A549 (cell line): ENCODE measurements around the gene FGF19.

Source experiments
- HMGXB4 ChIP-seq: fragments of 250-450 bp; sonication (Bioruptor Pico); IDR thresholded peaks from 2 replicates; pipeline ENCODE4 v1.5.0; 2021; ENCODE audit warnings: mild to moderate bottlenecking, moderate library complexity, borderline replicate concordance
- NFE2L2 ChIP-seq: fragments of 150-350 bp; conservative IDR thresholded peaks from 2 replicates; pipeline ENCODE4 v1.6.1; 2014; ENCODE audit warnings: low read length
- POLR2A ChIP-seq: IDR thresholded peaks from 2 replicates; pipeline ENCODE4 v1.6.1; 2012; ENCODE audit warnings: mild to moderate bottlenecking, low read length
- TF ChIP-seq, protein P1 (sequence below): fragments of >200 bp; sonication (Bioruptor Twin); formaldehyde crosslinking; IDR thresholded peaks from 3 replicates; pipeline ENCODE4 v1.5.1; 2016

GRCh38 chr11:69653406-69653960, 50.3 kb downstream of the FGF19 start:
- TF ChIP-seq, protein P1, sequence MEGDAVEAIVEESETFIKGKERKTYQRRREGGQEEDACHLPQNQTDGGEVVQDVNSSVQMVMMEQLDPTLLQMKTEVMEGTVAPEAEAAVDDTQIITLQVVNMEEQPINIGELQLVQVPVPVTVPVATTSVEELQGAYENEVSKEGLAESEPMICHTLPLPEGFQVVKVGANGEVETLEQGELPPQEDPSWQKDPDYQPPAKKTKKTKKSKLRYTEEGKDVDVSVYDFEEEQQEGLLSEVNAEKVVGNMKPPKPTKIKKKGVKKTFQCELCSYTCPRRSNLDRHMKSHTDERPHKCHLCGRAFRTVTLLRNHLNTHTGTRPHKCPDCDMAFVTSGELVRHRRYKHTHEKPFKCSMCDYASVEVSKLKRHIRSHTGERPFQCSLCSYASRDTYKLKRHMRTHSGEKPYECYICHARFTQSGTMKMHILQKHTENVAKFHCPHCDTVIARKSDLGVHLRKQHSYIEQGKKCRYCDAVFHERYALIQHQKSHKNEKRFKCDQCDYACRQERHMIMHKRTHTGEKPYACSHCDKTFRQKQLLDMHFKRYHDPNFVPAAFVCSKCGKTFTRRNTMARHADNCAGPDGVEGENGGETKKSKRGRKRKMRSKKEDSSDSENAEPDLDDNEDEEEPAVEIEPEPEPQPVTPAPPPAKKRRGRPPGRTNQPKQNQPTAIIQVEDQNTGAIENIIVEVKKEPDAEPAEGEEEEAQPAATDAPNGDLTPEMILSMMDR, result no peak
- TF ChIP-seq HMGXB4 (CRISPR knock-in tag), result no peak
- TF ChIP-seq NFE2L2, result no peak
- TF ChIP-seq POLR2A, result no peak
